ENCODE measurements around the gene IDI2.

IDI2 gene

DNA sequence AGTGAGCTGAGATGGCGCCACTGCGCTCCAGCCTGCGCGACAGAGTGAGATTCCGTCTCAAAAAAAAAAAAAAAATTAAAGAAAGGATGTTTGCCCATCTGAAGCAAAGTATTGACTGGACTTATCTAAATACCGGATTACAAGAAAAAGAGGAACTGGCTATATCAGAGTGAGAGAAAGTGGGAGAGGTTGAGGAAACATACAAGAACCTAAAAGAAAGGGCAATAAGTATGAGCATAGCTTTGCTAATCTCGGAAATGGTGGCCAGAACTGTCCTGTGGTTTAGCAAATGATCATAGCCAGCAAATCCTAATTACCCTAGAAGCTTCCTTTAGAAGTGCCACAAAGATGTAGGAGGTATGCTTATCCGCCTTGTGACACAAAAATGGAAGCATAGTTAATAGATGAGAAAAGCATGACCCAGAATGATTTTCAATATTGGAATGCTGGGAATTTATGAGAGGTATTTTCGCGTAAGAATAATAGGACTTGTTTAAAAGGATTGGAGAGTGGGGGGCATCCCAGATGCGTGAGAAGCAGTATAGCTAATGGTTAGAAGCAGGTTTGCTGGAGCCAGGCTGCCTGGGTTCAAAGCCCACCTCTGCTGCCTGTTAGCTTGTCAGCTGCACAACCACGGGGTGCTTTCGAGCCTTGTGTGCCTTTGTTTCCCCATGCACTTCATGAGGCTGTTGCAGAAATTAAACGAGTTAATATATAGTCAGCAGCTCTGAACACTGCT lies 38.6 kb downstream of the IDI2 start:
- no peak for DNase-seq
- Histone ChIP-seq H3K4me3 (ENCODE audit: insufficient read depth, low read depth, low read length, poor library complexity, severe bottlenecking) (no peak overlapping the region), H3K4me1 (ENCODE audit: control insufficient read depth, insufficient read depth, low read length, poor library complexity, severe bottlenecking) (peaks cover 18% of the 10 kb centered on the region), H3K9me3 (ENCODE audit: control insufficient read depth, low read length) (no peaks in the 10 kb centered on the region), H3K27ac (ENCODE audit: insufficient read depth, low read length, poor library complexity, severe bottlenecking) (no peak overlapping the region), H3K36me3 (ENCODE audit: control insufficient read depth, insufficient read depth, low read length) (no peaks in the 10 kb centered on the region), H3K27me3 (replicated peaks; ENCODE audit: control insufficient read depth, insufficient read depth, low read length, poor library complexity, severe bottlenecking) (no peaks in the 10 kb centered on the region)

DNA sequence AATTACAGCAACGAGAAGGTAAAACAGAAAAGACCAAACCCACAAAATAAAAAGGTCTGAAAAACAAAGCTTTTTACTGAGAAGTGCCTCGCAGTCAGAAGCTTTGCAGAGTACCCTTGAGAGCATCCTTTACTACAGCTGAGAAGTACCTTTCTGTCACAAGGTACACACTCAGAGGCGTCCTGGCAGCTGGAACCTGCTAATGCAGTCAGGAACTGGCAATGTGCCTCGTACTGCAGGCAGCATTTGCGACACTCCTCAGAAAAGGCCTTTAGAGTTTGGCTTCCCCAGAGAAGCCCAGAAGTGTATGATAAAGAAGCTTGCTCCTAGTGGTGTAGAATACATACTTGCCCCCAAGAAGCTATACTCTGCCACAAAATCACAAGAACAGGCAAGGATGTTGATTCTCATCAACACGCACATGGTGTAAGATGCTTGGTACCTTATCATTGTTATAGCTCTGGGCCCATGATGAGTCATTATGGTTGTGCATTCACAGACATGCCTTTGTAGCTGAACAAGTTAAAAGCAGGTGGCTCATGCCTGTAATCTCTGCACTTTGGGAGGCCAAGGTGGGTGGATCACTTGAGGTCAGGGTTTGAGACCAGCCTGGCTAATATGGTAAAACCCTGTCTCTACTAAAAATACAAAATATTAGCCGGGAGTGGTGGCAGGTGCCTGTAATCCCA lies 39.4 kb downstream of the IDI2 start:
- Histone ChIP-seq H3K4me1 (ENCODE audit: control insufficient read depth, insufficient read depth, low read length, poor library complexity, severe bottlenecking) (peaks cover 18% of the 10 kb centered on the region), H3K27me3 (replicated peaks; ENCODE audit: control insufficient read depth, insufficient read depth, low read length, poor library complexity, severe bottlenecking) (no peaks in the 10 kb centered on the region), H3K4me3 (ENCODE audit: insufficient read depth, low read depth, low read length, poor library complexity, severe bottlenecking) (no peak overlapping the region), H3K36me3 (ENCODE audit: control insufficient read depth, insufficient read depth, low read length) (no peaks in the 10 kb centered on the region), H3K9me3 (ENCODE audit: control insufficient read depth, low read length) (no peaks in the 10 kb centered on the region), H3K27ac (ENCODE audit: insufficient read depth, low read length, poor library complexity, severe bottlenecking) (no peak overlapping the region)
- DNase-seq: no peak

DNA sequence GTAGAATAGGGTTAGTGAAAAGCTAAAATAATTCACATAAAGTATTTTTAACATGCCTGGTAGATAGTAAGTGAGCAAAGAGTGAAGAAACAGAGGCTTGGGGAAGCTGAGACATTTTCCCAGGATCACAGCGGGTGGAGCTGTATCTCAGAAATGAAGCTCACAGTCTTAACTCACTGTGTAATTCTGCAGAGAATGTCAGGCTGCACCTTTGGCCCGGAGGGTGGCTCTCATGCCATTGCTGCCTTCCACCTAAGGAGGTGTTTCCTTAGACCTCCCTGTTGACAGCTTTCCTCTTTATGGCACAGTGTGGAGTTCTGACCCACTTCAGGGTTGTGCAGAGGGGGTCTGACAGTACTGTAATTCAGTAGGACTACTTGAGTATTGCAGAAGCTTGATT lies 40.3 kb downstream of the IDI2 start:
- Histone ChIP-seq H3K27ac (ENCODE audit: insufficient read depth, low read length, poor library complexity, severe bottlenecking) (no peak overlapping the region), H3K27me3 (replicated peaks; ENCODE audit: control insufficient read depth, insufficient read depth, low read length, poor library complexity, severe bottlenecking) (no peaks in the 10 kb centered on the region), H3K4me1 (ENCODE audit: control insufficient read depth, insufficient read depth, low read length, poor library complexity, severe bottlenecking) (peaks cover 18% of the 10 kb centered on the region), H3K4me3 (ENCODE audit: insufficient read depth, low read depth, low read length, poor library complexity, severe bottlenecking) (no peak overlapping the region), H3K9me3 (ENCODE audit: control insufficient read depth, low read length) (peaks cover 4% of the 10 kb centered on the region), H3K36me3 (ENCODE audit: control insufficient read depth, insufficient read depth, low read length) (no peaks in the 10 kb centered on the region)
- DNase-seq: no peak

DNA sequence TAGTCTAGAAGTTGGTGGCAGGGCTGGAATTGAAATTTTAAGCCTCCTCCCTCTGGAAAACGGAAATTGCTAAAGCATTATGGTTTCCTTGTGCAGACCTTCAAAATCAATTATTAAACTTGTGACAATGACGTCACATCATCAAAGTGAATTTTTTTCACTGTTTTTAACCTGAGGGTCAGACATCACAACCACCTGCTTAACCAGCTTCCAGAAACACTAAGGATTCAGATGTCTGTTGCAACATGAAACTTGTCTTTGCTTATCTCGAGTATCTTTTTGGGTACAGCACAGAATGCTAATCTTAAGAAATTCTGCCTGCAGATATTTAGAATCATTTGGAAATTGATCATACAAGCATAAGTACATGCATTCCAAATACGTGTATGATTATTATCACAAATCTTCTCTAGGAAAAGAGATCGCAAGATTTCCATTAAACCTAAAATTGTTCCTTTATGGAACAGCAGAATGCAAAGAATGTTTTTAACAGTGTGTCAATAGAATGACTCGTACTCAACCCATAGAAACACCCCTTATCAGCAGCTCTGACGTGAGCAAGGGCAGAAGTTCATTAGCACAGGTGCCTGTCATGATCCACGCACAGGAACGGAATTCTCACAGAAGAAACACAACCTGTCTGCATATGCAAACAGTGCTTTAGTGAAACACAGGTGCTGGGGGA lies 41.5 kb downstream of the IDI2 start:
- no peak for DNase-seq

DNA sequence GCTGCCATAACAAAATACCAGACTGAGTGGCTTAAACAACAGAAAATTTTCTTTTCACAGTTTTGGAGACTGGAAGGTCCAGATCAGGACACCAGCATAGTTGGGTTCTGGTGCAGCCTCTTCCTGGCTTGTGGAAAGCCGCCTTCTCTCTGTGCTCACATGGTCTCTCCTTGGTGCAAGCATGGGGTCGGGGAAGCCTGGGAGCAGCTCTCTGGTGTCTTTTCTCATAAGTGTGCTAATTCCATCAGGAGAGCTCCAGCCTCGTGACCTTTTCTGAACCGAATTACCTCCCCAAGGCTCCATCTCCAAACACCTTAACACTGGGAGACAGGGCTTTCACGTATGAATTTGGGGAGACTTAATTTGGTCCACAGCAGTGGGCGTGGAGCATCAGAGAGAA lies 42.3 kb downstream of the IDI2 start:
- no peak overlapping the region for H3K27ac ChIP-seq (ENCODE audit: insufficient read depth, low read length, poor library complexity, severe bottlenecking)
- H3K36me3 ChIP-seq (ENCODE audit: control insufficient read depth, insufficient read depth, low read length): no peaks in the 10 kb centered on the region
- no peak overlapping the region for H3K4me3 ChIP-seq (ENCODE audit: insufficient read depth, low read depth, low read length, poor library complexity, severe bottlenecking)
- peaks cover 5% of the 10 kb centered on the region for H3K4me1 ChIP-seq (ENCODE audit: control insufficient read depth, insufficient read depth, low read length, poor library complexity, severe bottlenecking)
- H3K27me3 ChIP-seq (replicated peaks; ENCODE audit: control insufficient read depth, insufficient read depth, low read length, poor library complexity, severe bottlenecking): no peaks in the 10 kb centered on the region
- peaks cover 12% of the 10 kb centered on the region for H3K9me3 ChIP-seq (ENCODE audit: control insufficient read depth, low read length)
- no peak for DNase-seq

More for the DNA sequence above, 41.5 kb downstream of the IDI2 start:
- H3K27ac ChIP-seq (ENCODE audit: insufficient read depth, low read length, poor library complexity, severe bottlenecking): no peak overlapping the region
- no peaks in the 10 kb centered on the region for H3K36me3 ChIP-seq (ENCODE audit: control insufficient read depth, insufficient read depth, low read length)
- H3K9me3 ChIP-seq (ENCODE audit: control insufficient read depth, low read length): peaks cover 8% of the 10 kb centered on the region
- peaks cover 10% of the 10 kb centered on the region for H3K4me1 ChIP-seq (ENCODE audit: control insufficient read depth, insufficient read depth, low read length, poor library complexity, severe bottlenecking)
- H3K27me3 ChIP-seq (replicated peaks; ENCODE audit: control insufficient read depth, insufficient read depth, low read length, poor library complexity, severe bottlenecking): no peaks in the 10 kb centered on the region
- no peak overlapping the region for H3K4me3 ChIP-seq (ENCODE audit: insufficient read depth, low read depth, low read length, poor library complexity, severe bottlenecking)

DNA sequence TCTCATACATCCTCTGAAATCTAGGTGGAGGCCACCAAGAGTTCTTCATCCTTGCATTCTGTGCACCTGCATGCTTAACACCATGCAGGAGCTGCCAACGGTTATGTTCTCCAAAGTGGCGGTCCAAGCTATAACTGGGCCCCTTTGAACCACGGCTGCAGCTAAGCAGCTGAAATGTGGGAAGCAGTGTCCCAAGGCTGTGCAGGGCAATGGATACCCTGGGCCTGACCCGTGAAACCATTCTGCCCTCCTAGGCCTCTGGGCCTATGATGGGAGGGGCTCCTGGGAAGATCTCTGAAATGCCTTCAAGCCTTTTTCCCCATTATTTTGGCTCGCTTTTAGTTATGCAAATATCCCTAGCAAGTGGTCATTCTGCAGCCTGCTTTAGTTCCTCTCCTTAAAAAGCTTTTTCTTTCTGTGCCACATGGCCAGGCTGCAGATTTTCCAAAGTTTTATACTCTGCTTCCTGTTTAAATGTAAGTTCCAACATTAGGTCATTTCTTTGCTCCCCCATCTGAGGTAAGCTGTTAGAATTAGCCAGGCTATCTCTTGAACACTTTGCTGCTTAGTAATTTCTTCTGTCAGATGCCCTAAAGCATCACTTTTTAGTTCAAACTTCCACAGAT lies 45.1 kb downstream of the IDI2 start:
- Histone ChIP-seq H3K27me3 (replicated peaks; ENCODE audit: control insufficient read depth, insufficient read depth, low read length, poor library complexity, severe bottlenecking) (no peaks in the 10 kb centered on the region), H3K27ac (ENCODE audit: insufficient read depth, low read length, poor library complexity, severe bottlenecking) (no peak overlapping the region), H3K4me3 (ENCODE audit: insufficient read depth, low read depth, low read length, poor library complexity, severe bottlenecking) (no peak overlapping the region), H3K36me3 (ENCODE audit: control insufficient read depth, insufficient read depth, low read length) (no peaks in the 10 kb centered on the region), H3K4me1 (ENCODE audit: control insufficient read depth, insufficient read depth, low read length, poor library complexity, severe bottlenecking) (no peaks in the 10 kb centered on the region), H3K9me3 (ENCODE audit: control insufficient read depth, low read length) (peaks cover 12% of the 10 kb centered on the region)
- DNase-seq: no peak

DNA sequence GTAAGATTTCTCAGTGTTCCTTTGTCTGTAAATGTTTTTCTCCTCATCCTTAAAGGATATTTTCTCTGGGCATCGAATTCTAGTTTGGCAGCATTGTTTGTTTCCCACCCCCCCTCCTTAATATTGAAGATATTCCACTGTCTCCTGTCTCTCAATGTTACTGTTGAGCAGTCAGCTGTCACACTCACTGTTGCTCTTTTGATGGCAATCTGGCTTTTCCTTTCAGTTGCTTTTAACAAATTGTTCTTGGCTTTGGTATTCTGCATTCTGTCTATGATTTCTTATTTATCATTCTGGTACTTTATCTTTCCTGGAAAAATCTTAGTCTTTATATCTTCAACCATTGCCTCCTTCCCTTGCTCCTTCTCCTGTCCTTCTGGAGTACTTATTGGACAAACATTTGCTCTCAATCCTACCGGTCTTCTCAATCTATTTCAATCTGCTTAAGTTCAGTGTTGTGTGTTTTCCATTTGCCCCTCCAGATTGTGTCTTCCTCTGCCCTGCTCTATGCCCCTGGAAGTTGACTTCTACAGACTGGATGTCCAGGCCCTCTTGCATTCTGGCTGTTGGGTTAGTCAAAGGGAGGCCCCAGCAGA lies 46.7 kb downstream of the IDI2 start:
- Histone ChIP-seq H3K27ac (ENCODE audit: insufficient read depth, low read length, poor library complexity, severe bottlenecking) (no peak overlapping the region), H3K36me3 (ENCODE audit: control insufficient read depth, insufficient read depth, low read length) (no peaks in the 10 kb centered on the region), H3K4me3 (ENCODE audit: insufficient read depth, low read depth, low read length, poor library complexity, severe bottlenecking) (no peak overlapping the region), H3K9me3 (ENCODE audit: control insufficient read depth, low read length) (peaks cover 12% of the 10 kb centered on the region), H3K4me1 (ENCODE audit: control insufficient read depth, insufficient read depth, low read length, poor library complexity, severe bottlenecking) (no peaks in the 10 kb centered on the region), H3K27me3 (replicated peaks; ENCODE audit: control insufficient read depth, insufficient read depth, low read length, poor library complexity, severe bottlenecking) (no peaks in the 10 kb centered on the region)
- no peak for DNase-seq

DNA sequence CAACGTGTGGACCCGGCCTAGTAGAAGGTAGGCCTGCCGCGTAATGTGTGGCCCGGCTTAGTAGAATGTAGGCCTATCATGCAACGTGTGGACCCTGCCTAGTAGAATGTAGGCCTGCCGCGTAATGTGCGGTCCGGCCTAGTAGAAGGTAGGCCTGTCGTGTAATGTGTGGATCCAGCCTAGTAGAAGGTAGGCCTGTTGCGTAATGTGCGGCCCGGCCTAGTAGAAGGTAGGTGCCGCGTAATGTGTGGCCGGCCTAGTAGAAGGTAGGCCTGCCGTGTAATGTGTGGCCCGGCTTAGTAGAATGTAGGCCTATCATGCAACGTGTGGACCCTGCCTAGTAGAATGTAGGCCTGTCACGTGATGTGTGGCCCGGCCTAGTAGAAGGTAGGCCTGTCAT lies 49.3 kb downstream of the IDI2 start:
- H3K27ac ChIP-seq (ENCODE audit: insufficient read depth, low read length, poor library complexity, severe bottlenecking): no peak overlapping the region
- DNase-seq: no peak
- peaks cover 12% of the 10 kb centered on the region for H3K9me3 ChIP-seq (ENCODE audit: control insufficient read depth, low read length)
- no peaks in the 10 kb centered on the region for H3K36me3 ChIP-seq (ENCODE audit: control insufficient read depth, insufficient read depth, low read length)
- H3K4me3 ChIP-seq (ENCODE audit: insufficient read depth, low read depth, low read length, poor library complexity, severe bottlenecking): no peak overlapping the region
- no peaks in the 10 kb centered on the region for H3K4me1 ChIP-seq (ENCODE audit: control insufficient read depth, insufficient read depth, low read length, poor library complexity, severe bottlenecking)
- H3K27me3 ChIP-seq (replicated peaks; ENCODE audit: control insufficient read depth, insufficient read depth, low read length, poor library complexity, severe bottlenecking): no peaks in the 10 kb centered on the region

DNA sequence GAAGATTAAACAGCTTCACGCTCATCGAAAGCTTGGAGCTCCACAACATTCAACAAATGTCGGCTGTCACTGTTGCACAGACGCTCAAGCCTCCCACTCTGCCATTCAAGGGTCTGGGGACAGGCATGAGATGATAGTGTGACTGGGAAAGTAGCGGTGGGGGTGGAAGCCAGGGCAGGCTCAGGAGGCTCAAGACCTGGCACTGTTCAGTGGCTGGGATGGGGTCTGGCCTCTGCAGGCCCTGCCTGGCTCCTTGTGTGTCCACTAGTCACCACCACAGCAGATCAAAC lies 50.9 kb downstream of the IDI2 start:
- no peaks in the 10 kb centered on the region for H3K36me3 ChIP-seq (ENCODE audit: control insufficient read depth, insufficient read depth, low read length)
- H3K4me3 ChIP-seq (ENCODE audit: insufficient read depth, low read depth, low read length, poor library complexity, severe bottlenecking): no peak overlapping the region
- no peak for DNase-seq
- H3K27me3 ChIP-seq (replicated peaks; ENCODE audit: control insufficient read depth, insufficient read depth, low read length, poor library complexity, severe bottlenecking): no peaks in the 10 kb centered on the region
- peaks cover 9% of the 10 kb centered on the region for H3K9me3 ChIP-seq (ENCODE audit: control insufficient read depth, low read length)
- no peak overlapping the region for H3K27ac ChIP-seq (ENCODE audit: insufficient read depth, low read length, poor library complexity, severe bottlenecking)
- H3K4me1 ChIP-seq (ENCODE audit: control insufficient read depth, insufficient read depth, low read length, poor library complexity, severe bottlenecking): no peaks in the 10 kb centered on the region

Data from effector memory CD4-positive, alpha-beta T cell (primary cell).